PFSK-1 (cell line): ENCODE measurements around the gene HPDL.

Source experiments
- POLR2AphosphoS5 ChIP-seq: IDR thresholded peaks from 2 replicates; pipeline ENCODE4 v1.6.1; 2012; ENCODE audit warnings: low read depth, mild to moderate bottlenecking, control low read depth, low read length, moderate library complexity
- REST ChIP-seq, 2 experiments: IDR thresholded peaks; 2 replicates each; pipeline versions ENCODE4 v1.6.1 to v1.8.0; 2011 to 2012; ENCODE audit warnings: low read depth in 2 of 2, low read length in 2 of 2, control low read depth in 1 of 2, inconsistent platforms in 1 of 2, mild to moderate bottlenecking in 1 of 2, moderate library complexity in 1 of 2; ENCODE audit not compliant: insufficient read depth in 1 of 2
- SIN3A ChIP-seq: IDR thresholded peaks from 2 replicates; pipeline ENCODE4 v1.6.1; 2012; ENCODE audit warnings: mild to moderate bottlenecking, low read length, moderate library complexity, borderline replicate concordance; ENCODE audit not compliant: insufficient read depth
- TAF1 ChIP-seq: IDR thresholded peaks from 2 replicates; pipeline ENCODE4 v1.6.1; 2012; ENCODE audit warnings: low read length, control low read depth, borderline replicate concordance; ENCODE audit not compliant: insufficient read depth

GRCh38 chr1:45329445-45329844 lies 2.8 kb downstream of the HPDL start:
- no peak for TF ChIP-seq POLR2AphosphoS5
- TF ChIP-seq TAF1, result no peak
- TF ChIP-seq REST (IDR thresholded peaks at IDR 0.05; ENCODE audit: insufficient read depth in 1 of 2, low read depth in 2 of 2, low read length in 2 of 2), result no peak
- TF ChIP-seq SIN3A, result no peak
